NCI-H2171 treated with DMSO at 0.1 percent for 48 hours (cell line): ENCODE data around the gene GNB3.

Experiments
- DNase-seq: peaks from one replicate; lab custom pipeline; 2025; lab: John Stamatoyannopoulos, UW

The GNB3 gene

GRCh38 chr12:6837370-6838060 is 3.2 kb upstream of the GNB3 start:
- DNase-seq = no peak

- no peak for DNase-seq
Measured at GRCh38 chr12:6838854-6839253, 1.9 kb upstream of the GNB3 start.

- peak; percentile 100 for DNase-seq
Measured at GRCh38 chr12:6839482-6840201, 1.1 kb upstream of the GNB3 start.

GRCh38 chr12:6840330-6840729 is 395 bp upstream of the GNB3 start:
- DNase-seq = no peak

GRCh38 chr12:6842075-6842474 is 1.4 kb downstream of the GNB3 start:
- DNase-seq = no peak

GRCh38 chr12:6843118-6843902 is 2.6 kb downstream of the GNB3 start:
- DNase-seq = no peak

- DNase-seq = no peak
Measured at GRCh38 chr12:6845395-6845794, 4.7 kb downstream of the GNB3 start.

GRCh38 chr12:6846316-6846869 is 5.7 kb downstream of the GNB3 start:
- no peak for DNase-seq

- DNase-seq = no peak
Measured at GRCh38 chr12:6847676-6848075, 7.0 kb downstream of the GNB3 start.

GRCh38 chr12:6849427-6849826 is 8.7 kb downstream of the GNB3 start:
- DNase-seq = no peak

GRCh38 chr12:6849976-6850560 is 9.3 kb downstream of the GNB3 start:
- DNase-seq = no peak

GRCh38 chr12:6850796-6851152 is 10.0 kb downstream of the GNB3 start:
- no peak for DNase-seq

- DNase-seq = peak; percentile 100
Measured at GRCh38 chr12:6851153-6851920, 10.6 kb downstream of the GNB3 start, which contains the start of gene CDCA3. Gene CDCA3, minus strand, starts transcription at chr12:6851286. Its CDS starts 334 bp downstream, at chr12:6850952.

- peak; percentile 100 for DNase-seq
Measured at GRCh38 chr12:6851921-6852650, 11.4 kb downstream of the GNB3 start, which contains the start of gene USP5. Gene USP5, plus strand, starts transcription at chr12:6852150. Its CDS starts 30 bp downstream, at chr12:6852180.

GRCh38 chr12:6852651-6853354 is 12.1 kb downstream of the GNB3 start:
- peak; percentile 100 for DNase-seq

- no peak for DNase-seq
Measured at GRCh38 chr12:6853626-6854025, 12.9 kb downstream of the GNB3 start.

- no peak for DNase-seq
Measured at GRCh38 chr12:6854036-6854435, 13.3 kb downstream of the GNB3 start.

- no peak for DNase-seq
Measured at GRCh38 chr12:6855322-6855721, 14.6 kb downstream of the GNB3 start.

- no peak for DNase-seq
Measured at GRCh38 chr12:6858799-6859198, 18.1 kb downstream of the GNB3 start.

- no peak for DNase-seq
Measured at GRCh38 chr12:6860116-6860515, 19.4 kb downstream of the GNB3 start.
